ENCODE data around the gene GRIP2. TPM values are rescaled to one million over a fixed set of nuclear protein-coding genes. Genes with fewer than 3 reads are reported as not detected.

GRIP2 gene
- total and polyA plus RNA-seq, 10 donors = 0.15 to 3.7 (median 1.2) TPM

GRCh38 chr3:14541646-14542045, 1.5 kb upstream of the GRIP2 start:
- Histone ChIP-seq H3K27me3 (replicated peaks in 1 of 7) (peaks cover 0 to 15% (median 0%) of the 10 kb centered on the region in 7 donors), H3K27ac (no peak overlapping the region), H3K4me1 (no peaks in the 10 kb centered on the region), H3K4me3 (no peak overlapping the region), H3K36me3 (no peaks in the 10 kb centered on the region), H3K9me3 (no peaks in the 10 kb centered on the region)
- no peak for TF ChIP-seq POLR2A (IDR thresholded peaks at IDR 0.05)
- no peak for TF ChIP-seq POLR2AphosphoS5 (IDR thresholded peaks at IDR 0.05)
- TF ChIP-seq CTCF (IDR thresholded peaks at IDR 0.05 in 8 of 11, conservative IDR thresholded peaks at IDR 0.05 in 3 of 11) = no peak
- intact Hi-C loops (cut with DNase I; ENCODE audit: low total_unique reads) = no loop called here
- no peak for DNase-seq
- 67 to 78% (median 72%) methylated on average over 7 to 9 of the region's 9 CpGs for WGBS, 5 donors

GRCh38 chr3:14540821-14541385, 761 bp upstream of the GRIP2 start:
- Histone ChIP-seq H3K4me1 (no peaks in the 10 kb centered on the region), H3K27ac (no peak overlapping the region), H3K4me3 (no peak overlapping the region), H3K36me3 (no peaks in the 10 kb centered on the region), H3K9me3 (no peaks in the 10 kb centered on the region), H3K27me3 (replicated peaks in 1 of 7) (peaks cover 0 to 8% (median 0%) of the 10 kb centered on the region in 7 donors)
- TF ChIP-seq CTCF (IDR thresholded peaks at IDR 0.05 in 8 of 11, conservative IDR thresholded peaks at IDR 0.05 in 3 of 11) (no peak), POLR2AphosphoS5 (IDR thresholded peaks at IDR 0.05) (no peak), POLR2A (IDR thresholded peaks at IDR 0.05) (no peak)
- DNase-seq = peak; percentile 64
- WGBS, 5 donors = 82 to 93% (median 85%) methylated on average over 4 to 6 of the region's 6 CpGs
- intact Hi-C loops (cut with DNase I; ENCODE audit: low total_unique reads) = no loop called here

GRCh38 chr3:14539384-14539741, 779 bp downstream of the GRIP2 start:
- H3K27ac ChIP-seq = peak overlapping the region in 1 of 8 donors; percentile 5
- peak; percentile 41 for DNase-seq
- H3K36me3 ChIP-seq = no peaks in the 10 kb centered on the region
- no peaks in the 10 kb centered on the region for H3K9me3 ChIP-seq
- H3K4me3 ChIP-seq = peak overlapping the region in 4 of 8 donors; percentile 16 to 54 (median 26)
- intact Hi-C loops (cut with DNase I; ENCODE audit: low total_unique reads) = no loop called here
- peaks cover 0 to 9% (median 0%) of the 10 kb centered on the region in 7 donors for H3K27me3 ChIP-seq (replicated peaks in 1 of 7)
- 72 to 92% (median 88%) methylated on average over 2 to 4 of the region's 4 CpGs for WGBS, 5 donors
- TF ChIP-seq POLR2AphosphoS5 (IDR thresholded peaks at IDR 0.05) = no peak
- no peak for TF ChIP-seq POLR2A (IDR thresholded peaks at IDR 0.05)
- H3K4me1 ChIP-seq = peaks cover 0 to 9% (median 0%) of the 10 kb centered on the region in 6 donors

- peaks cover 0 to 7% (median 0%) of the 10 kb centered on the region in 7 donors for H3K27me3 ChIP-seq (replicated peaks in 1 of 7)
- peak; percentile 59 for DNase-seq
- H3K4me1 ChIP-seq = peaks cover 0 to 17% (median 0%) of the 10 kb centered on the region in 6 donors
- H3K27ac ChIP-seq = no peak overlapping the region
- 75 to 83% (median 81%) methylated on average over 2 to 3 of the region's 3 CpGs for WGBS, 5 donors
- no peaks in the 10 kb centered on the region for H3K36me3 ChIP-seq
- intact Hi-C loops (cut with DNase I; ENCODE audit: low total_unique reads) = no loop called here
- no peaks in the 10 kb centered on the region for H3K9me3 ChIP-seq
- no peak overlapping the region for H3K4me3 ChIP-seq
- TF ChIP-seq POLR2AphosphoS5 (IDR thresholded peaks at IDR 0.05) (no peak), POLR2A (IDR thresholded peaks at IDR 0.05) (no peak), CTCF (IDR thresholded peaks at IDR 0.05 in 8 of 11, conservative IDR thresholded peaks at IDR 0.05 in 3 of 11) (no peak)
Measured at GRCh38 chr3:14538451-14539088, 1.6 kb downstream of the GRIP2 start.

All from spleen (tissue), 11 donors.